Endodermal cell (in vitro differentiated cells): ENCODE results near the gene ACADL. TPM values are rescaled to one million over a fixed set of nuclear protein-coding genes. Genes with fewer than 3 reads are reported as not detected.

ENCODE experiments used
- DNase-seq: peaks from one replicate; pipeline ENCODE4 v3.0.0-alpha.2; 2017
- H3K27ac ChIP-seq: 2 replicates; pipeline ENCODE4 v1.5.1; 2013; ENCODE audit warnings: mild to moderate bottlenecking, low read depth, low read length, moderate library complexity
- H3K27me3 ChIP-seq: 2 replicates; pipeline ENCODE4 v1.6.1; 2013; ENCODE audit warnings: mild to moderate bottlenecking, low read length, moderate library complexity; ENCODE audit not compliant: insufficient read depth, control insufficient read depth, poor library complexity, severe bottlenecking
- H3K36me3 ChIP-seq: 2 replicates; pipeline ENCODE4 v1.7.0; 2013; ENCODE audit warnings: mild to moderate bottlenecking, low read length, moderate library complexity; ENCODE audit not compliant: control insufficient read depth, insufficient read depth
- H3K4me1 ChIP-seq: one replicate; pipeline ENCODE4 v1.7.0; 2013; ENCODE audit warnings: low read length; ENCODE audit not compliant: control insufficient read depth, insufficient read depth
- H3K4me3 ChIP-seq: 2 replicates; pipeline ENCODE4 v1.5.1; 2013; ENCODE audit warnings: mild to moderate bottlenecking, low read length, moderate library complexity
- H3K9ac ChIP-seq: 2 replicates; pipeline ENCODE4 v1.6.1; 2013; ENCODE audit warnings: mild to moderate bottlenecking, low read length, moderate library complexity; ENCODE audit not compliant: poor library complexity, severe bottlenecking; ENCODE audit errors: extremely low read depth
- H3K9me3 ChIP-seq: 2 replicates; pipeline ENCODE4 v1.6.1; 2013; ENCODE audit warnings: mild to moderate bottlenecking, low read length, moderate library complexity; ENCODE audit not compliant: control insufficient read depth
- H3K27ac Mint-ChIP-seq: 2 replicates; pipeline ENCODE4 v1.8.0; 2020; ENCODE audit warnings: mixed read lengths
- H3K27me3 Mint-ChIP-seq: 2 replicates; pipeline ENCODE4 v1.8.0; 2021; ENCODE audit warnings: mild to moderate bottlenecking, mixed read lengths; ENCODE audit not compliant: insufficient read depth
- H3K36me3 Mint-ChIP-seq: 2 replicates; pipeline ENCODE4 v1.8.0; 2020; ENCODE audit warnings: low read depth, mixed read lengths
- H3K4me1 Mint-ChIP-seq: 2 replicates; pipeline ENCODE4 v1.8.0; 2020; ENCODE audit warnings: mixed read lengths
- H3K4me3 Mint-ChIP-seq: 2 replicates; pipeline ENCODE4 v1.8.0; 2020; ENCODE audit warnings: mild to moderate bottlenecking, moderate library complexity, mixed read lengths
- H3K9me3 Mint-ChIP-seq: 2 replicates; pipeline ENCODE4 v1.8.0; 2020; ENCODE audit warnings: mild to moderate bottlenecking, mixed read lengths
- CTCF ChIP-seq: fragments of 200-600 bp; sonication (generic); conservative IDR thresholded peaks from 2 replicates; pipeline ENCODE4 v1.5.0; 2021; ENCODE audit warnings: antibody characterized with exemption, mild to moderate bottlenecking
- WGBS, 2 experiments: methylation state at CpG; one replicate each; pipeline versions ENCODE4 v1.1.5 to v1.1.7; 2013; ENCODE audit warnings: missing lambda C conversion rate in 2 of 2, mixed read lengths in 1 of 2; ENCODE audit not compliant: insufficient coverage in 1 of 2, insufficient read length in 1 of 2; 5-methylcytosine and 5-hydroxymethylcytosine counted together
- total RNA-seq, 2 donors: library from RNA; stranded (reverse); fragmentation: NEBNext Ultra II Directional in 1 of 2; extraction: Animal tissue kit (Norgen Biotek cat#: 25700) in 1 of 2; gene quantifications; 2 replicates in 1 of 2; 3 replicates in 1 of 2; pipeline ENCODE4 v1.2.1, GENCODE V29; 2021

ACADL gene
- total RNA-seq, 2 donors from 2014 or later = 0.66 to 1.1 TPM

- Mint-ChIP-seq H3K9me3 (peaks cover 3% of the 10 kb centered on the region), H3K4me1 (peaks cover 22% of the 10 kb centered on the region), H3K4me3 (no peak overlapping the region), H3K27me3 (no peaks in the 10 kb centered on the region), H3K27ac (no peak overlapping the region), H3K36me3 (no peaks in the 10 kb centered on the region)
- no peak for TF ChIP-seq CTCF
- Histone ChIP-seq H3K4me1 (peaks cover 7% of the 10 kb centered on the region), H3K27ac (no peak overlapping the region), H3K27me3 (no peaks in the 10 kb centered on the region), H3K9me3 (peaks cover 5% of the 10 kb centered on the region), H3K4me3 (no peak overlapping the region), H3K9ac (no peak overlapping the region), H3K36me3 (no peaks in the 10 kb centered on the region)
- DNase-seq = no peak
Observed at GRCh38 chr2:210174086-210174485, 51.2 kb downstream of the ACADL start.

- no peak for DNase-seq
- Histone ChIP-seq H3K4me1 (peaks cover 2% of the 10 kb centered on the region), H3K9me3 (peaks cover 4% of the 10 kb centered on the region), H3K36me3 (no peaks in the 10 kb centered on the region), H3K27me3 (no peaks in the 10 kb centered on the region), H3K9ac (peak overlapping the region; percentile 91), H3K4me3 (peak overlapping the region; percentile 88), H3K27ac (no peak overlapping the region)
- Mint-ChIP-seq H3K27me3 (no peaks in the 10 kb centered on the region), H3K36me3 (no peaks in the 10 kb centered on the region), H3K9me3 (peaks cover 3% of the 10 kb centered on the region), H3K4me1 (peaks cover 19% of the 10 kb centered on the region), H3K4me3 (peak overlapping the region; percentile 93), H3K27ac (peak overlapping the region; percentile 88)
- TF ChIP-seq CTCF = no peak
- WGBS, 2 experiments = 4 to 34% methylated on average over 5 to 8 of the region's 8 CpGs
Observed at GRCh38 chr2:210172219-210172575, 53.0 kb downstream of the ACADL start.

GRCh38 chr2:210171309-210172218, 53.7 kb downstream of the ACADL start, which contains the start of gene KANSL1L:
Gene KANSL1L (minus strand): TSS chr2:210171409. CDS start chr2:210154582, 16,827 bp downstream.
- Mint-ChIP-seq H3K27ac (peak within 1 kb of the TSS; percentile 99), H3K4me1 (peaks cover 19% of the 10 kb centered on the region), H3K9me3 (no peaks in the 10 kb centered on the region), H3K36me3 (no peaks in the 10 kb centered on the region), H3K4me3 (peak within 1 kb of the TSS; percentile 93), H3K27me3 (no peaks in the 10 kb centered on the region)
- Histone ChIP-seq H3K4me1 (peaks cover 2% of the 10 kb centered on the region), H3K27ac (peak within 1 kb of the TSS; percentile 98), H3K4me3 (peak within 1 kb of the TSS; percentile 96), H3K36me3 (no peaks in the 10 kb centered on the region), H3K9ac (peak within 1 kb of the TSS; percentile 93), H3K27me3 (no peaks in the 10 kb centered on the region), H3K9me3 (no peaks in the 10 kb centered on the region)
- no peak for TF ChIP-seq CTCF
- WGBS, 2 experiments = 0% methylated on average over 31 to 67 of the region's 67 CpGs
- DNase-seq = peak; percentile 99
